Lower lobe of right lung (tissue), 2 donors: ENCODE data around the gene RASSF4. TPM values are rescaled to one million over a fixed set of nuclear protein-coding genes. Genes with fewer than 3 reads are reported as not detected.

Experiments
- ATAC-seq, 2 donors: fragments of 200-7000 bp; cut with Tn5 transposase; one replicate each; pipeline ENCODE4 v1.9.1; 2020 to 2022; ENCODE audit warnings: mild to moderate bottlenecking in 2 of 2, moderate library complexity in 2 of 2
- DNase-seq: peaks from one replicate; pipeline ENCODE4 v3.0.0-alpha.2; 2020
- H3K27ac ChIP-seq: fragments of 200-600 bp; one replicate; pipeline ENCODE4 v1.8.0; 2022
- H3K27me3 ChIP-seq: fragments of 200-600 bp; one replicate; pipeline ENCODE4 v1.8.0; 2022; ENCODE audit warnings: low read depth
- H3K36me3 ChIP-seq: fragments of 200-600 bp; one replicate; pipeline ENCODE4 v1.8.0; 2022; ENCODE audit warnings: mild to moderate bottlenecking
- H3K4me1 ChIP-seq: fragments of 200-600 bp; one replicate; pipeline ENCODE4 v1.8.0; 2022
- H3K4me3 ChIP-seq: fragments of 200-600 bp; one replicate; pipeline ENCODE4 v1.8.0; 2022; ENCODE audit warnings: mild to moderate bottlenecking
- H3K9me3 ChIP-seq: fragments of 200-600 bp; one replicate; pipeline ENCODE4 v1.8.0; 2022
- CTCF ChIP-seq: fragments of 200-600 bp; IDR thresholded peaks from one replicate; pipeline ENCODE4 v1.8.0; 2022; ENCODE audit warnings: antibody characterized with exemption, mild to moderate bottlenecking
- intact Hi-C: fragments of 100-400 bp; cut with DNase I; formaldehyde crosslinking; loops from one replicate; pipeline ENCODE4 v1.11.0; 2022
- total RNA-seq: library from RNA; stranded (reverse); fragmentation: NEBNext Ultra II Directional; extraction: Animal tissue kit (Norgen Biotek cat#: 25700); gene quantifications from one replicate; pipeline ENCODE4 v1.2.1, GENCODE V29; 2021
- donor health status: DM: no; HTN: yes; CAD: no; lungs with severe emphysema.

The RASSF4 gene
- total RNA-seq, 1 donor from 2014 or later = 49.0 TPM

GRCh38 chr10:44958898-44959246 lies 730 bp upstream of the RASSF4 start:
- Histone ChIP-seq H3K4me1 (peaks cover 56% of the 10 kb centered on the region), H3K4me3 (peak overlapping the region; percentile 78)
- no peak for DNase-seq

DNA sequence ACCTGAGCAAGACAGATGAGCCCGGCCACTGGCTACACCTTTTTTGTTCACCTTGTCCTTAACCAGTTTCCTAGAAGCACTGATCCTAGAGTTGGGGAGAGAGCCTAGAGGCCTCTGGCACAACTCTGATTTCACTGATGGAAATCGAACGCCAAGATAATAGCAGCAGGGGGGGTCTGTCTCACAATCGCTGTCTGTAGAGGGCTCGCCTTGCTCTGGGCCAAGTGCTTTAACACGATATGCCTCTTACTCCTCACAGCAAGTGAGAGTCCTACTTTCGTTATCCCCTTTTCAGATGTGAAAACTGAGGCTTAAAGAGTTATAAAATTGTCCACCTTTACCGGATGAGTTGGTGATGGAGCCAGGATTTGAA lies 472 bp downstream of the RASSF4 start:
- H3K27me3 ChIP-seq = no peaks in the 10 kb centered on the region
- H3K4me1 ChIP-seq = peaks cover 68% of the 10 kb centered on the region

More at GRCh38 chr10:44958898-44959246, 730 bp upstream of the RASSF4 start:
- Histone ChIP-seq H3K36me3 (peaks cover 13% of the 10 kb centered on the region), H3K27ac (peak overlapping the region; percentile 94), H3K27me3 (no peaks in the 10 kb centered on the region), H3K9me3 (no peaks in the 10 kb centered on the region)
- TF ChIP-seq CTCF = no peak
- intact Hi-C loops = no loop called here
- ATAC-seq = no peak

GRCh38 chr10:44960482-44961229 lies 1.1 kb downstream of the RASSF4 start:
- no peak for TF ChIP-seq CTCF
- ATAC-seq (no peak), DNase-seq (no peak)
- peak overlapping the region; percentile 94 for H3K27ac ChIP-seq
- peak overlapping the region; percentile 78 for H3K4me3 ChIP-seq
- no peaks in the 10 kb centered on the region for H3K27me3 ChIP-seq
- intact Hi-C loops = no loop called here
- peaks cover 74% of the 10 kb centered on the region for H3K4me1 ChIP-seq
- H3K9me3 ChIP-seq = no peaks in the 10 kb centered on the region
- peaks cover 8% of the 10 kb centered on the region for H3K36me3 ChIP-seq

More for the DNA sequence above, 472 bp downstream of the RASSF4 start:
- Histone ChIP-seq H3K9me3 (no peaks in the 10 kb centered on the region), H3K27ac (peak overlapping the region; percentile 94), H3K4me3 (peak overlapping the region; percentile 78), H3K36me3 (peaks cover 13% of the 10 kb centered on the region)
- ATAC-seq = no peak
- DNase-seq = no peak
- intact Hi-C loops = no loop called here
- TF ChIP-seq CTCF = no peak

- H3K4me1 ChIP-seq = peaks cover 79% of the 10 kb centered on the region
- intact Hi-C loops = no loop called here
- no peaks in the 10 kb centered on the region for H3K27me3 ChIP-seq
- H3K4me3 ChIP-seq = peak overlapping the region; percentile 78
- ATAC-seq (no peak), DNase-seq (no peak)
- peak overlapping the region; percentile 15 for H3K27ac ChIP-seq
- no peak for TF ChIP-seq CTCF
- no peaks in the 10 kb centered on the region for H3K9me3 ChIP-seq
- peaks cover 6% of the 10 kb centered on the region for H3K36me3 ChIP-seq
Measured at GRCh38 chr10:44961230-44961571, 1.6 kb downstream of the RASSF4 start.

DNA sequence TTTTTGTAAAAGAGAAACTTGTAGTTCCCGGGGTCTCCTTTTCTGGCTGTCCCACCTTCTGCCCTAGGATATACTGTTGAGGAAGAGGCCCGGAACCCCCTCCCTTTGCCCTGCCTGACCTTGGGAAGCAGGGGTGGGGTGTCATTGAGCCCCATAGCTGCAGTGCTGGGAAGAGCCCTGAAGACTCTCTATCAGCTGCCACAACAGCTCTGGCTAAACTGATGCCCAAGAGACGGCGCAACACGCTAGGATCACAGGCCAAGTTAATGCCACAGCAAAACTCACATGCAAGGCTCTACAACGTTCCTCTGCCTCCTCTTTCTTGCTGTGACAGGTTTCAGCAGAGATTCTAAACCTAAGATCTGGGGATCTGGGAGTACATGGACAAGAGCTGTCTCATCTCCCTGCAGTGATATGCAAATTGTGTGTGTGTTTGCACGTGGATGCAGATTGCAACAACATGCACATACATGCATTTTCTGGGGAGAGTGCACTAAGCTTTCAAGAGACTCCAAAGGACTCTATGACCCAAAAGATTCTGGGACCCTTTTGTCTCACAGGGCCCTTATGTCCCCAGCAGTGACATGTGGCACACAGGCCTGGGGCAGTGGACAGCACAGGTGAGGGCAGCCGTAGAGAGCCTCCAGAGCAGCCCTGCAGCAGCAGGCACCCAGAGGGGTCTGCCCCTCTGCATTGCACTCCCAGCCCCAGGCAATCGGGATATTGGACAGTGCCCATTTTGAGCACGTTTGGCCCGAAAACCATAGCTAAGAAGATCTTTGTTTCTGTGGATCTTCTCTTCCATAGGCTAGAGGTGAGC lies 2.5 kb downstream of the RASSF4 start:
- H3K4me1 ChIP-seq = peaks cover 82% of the 10 kb centered on the region
- TF ChIP-seq CTCF = no peak
- H3K4me3 ChIP-seq = peak overlapping the region; percentile 24
- no peak for ATAC-seq
- H3K36me3 ChIP-seq = no peaks in the 10 kb centered on the region
- DNase-seq = no peak
- H3K9me3 ChIP-seq = no peaks in the 10 kb centered on the region
- peak overlapping the region; percentile 15 for H3K27ac ChIP-seq
- intact Hi-C loops = no loop called here
- H3K27me3 ChIP-seq = no peaks in the 10 kb centered on the region
